WTC11 (cell line): Measurements from ENCODE around the gene CLHC1.

ENCODE experiments used
- ATF2 ChIP-seq: sonication (generic); formaldehyde crosslinking; IDR thresholded peaks from 2 replicates; pipeline ENCODE4 v1.8.1; 2022; ENCODE audit warnings: low read depth, missing genetic modification reagents, borderline replicate concordance
- ATF3 ChIP-seq: sonication (generic); formaldehyde crosslinking; conservative IDR thresholded peaks from 2 replicates; pipeline ENCODE4 v1.8.1; 2022; ENCODE audit warnings: mild to moderate bottlenecking, missing genetic modification reagents
- CBFB ChIP-seq: sonication (generic); formaldehyde crosslinking; IDR thresholded peaks from 2 replicates; pipeline ENCODE4 v1.8.1; 2022; ENCODE audit warnings: mild to moderate bottlenecking, low read depth, missing genetic modification reagents
- CREB1 ChIP-seq: sonication (generic); formaldehyde crosslinking; IDR thresholded peaks from 2 replicates; pipeline ENCODE4 v1.8.0; 2023; ENCODE audit warnings: mild to moderate bottlenecking, missing genetic modification reagents
- CTCF ChIP-seq: fragments of 200-600 bp; IDR thresholded peaks from 2 replicates; pipeline ENCODE4 v1.8.0; 2022; ENCODE audit warnings: antibody characterized with exemption
- ESRRA ChIP-seq: sonication (generic); formaldehyde crosslinking; IDR thresholded peaks from 2 replicates; pipeline ENCODE4 v1.8.1; 2022; ENCODE audit warnings: mild to moderate bottlenecking, missing genetic modification reagents, borderline replicate concordance
- ETV6 ChIP-seq: sonication (generic); formaldehyde crosslinking; IDR thresholded peaks from 2 replicates; pipeline ENCODE4 v1.8.1; 2022; ENCODE audit warnings: mild to moderate bottlenecking, missing genetic modification reagents
- GABPB1 ChIP-seq: sonication (generic); formaldehyde crosslinking; IDR thresholded peaks from 2 replicates; pipeline ENCODE4 v1.8.1; 2023; ENCODE audit warnings: mild to moderate bottlenecking, missing genetic modification reagents
- RORB ChIP-seq: fragments of 250-450 bp; sonication (Bioruptor Pico); IDR thresholded peaks from 2 replicates; pipeline ENCODE4 v1.9.0; 2021; ENCODE audit warnings: mild to moderate bottlenecking
- TEAD4 ChIP-seq: sonication (generic); formaldehyde crosslinking; IDR thresholded peaks from 2 replicates; pipeline ENCODE4 v1.8.0; 2022; ENCODE audit warnings: mild to moderate bottlenecking, missing genetic modification reagents
- ZBTB21 ChIP-seq: sonication (generic); formaldehyde crosslinking; IDR thresholded peaks from 2 replicates; pipeline ENCODE4 v1.8.1; 2023; ENCODE audit warnings: mild to moderate bottlenecking, missing genetic modification reagents, borderline replicate concordance

DNA sequence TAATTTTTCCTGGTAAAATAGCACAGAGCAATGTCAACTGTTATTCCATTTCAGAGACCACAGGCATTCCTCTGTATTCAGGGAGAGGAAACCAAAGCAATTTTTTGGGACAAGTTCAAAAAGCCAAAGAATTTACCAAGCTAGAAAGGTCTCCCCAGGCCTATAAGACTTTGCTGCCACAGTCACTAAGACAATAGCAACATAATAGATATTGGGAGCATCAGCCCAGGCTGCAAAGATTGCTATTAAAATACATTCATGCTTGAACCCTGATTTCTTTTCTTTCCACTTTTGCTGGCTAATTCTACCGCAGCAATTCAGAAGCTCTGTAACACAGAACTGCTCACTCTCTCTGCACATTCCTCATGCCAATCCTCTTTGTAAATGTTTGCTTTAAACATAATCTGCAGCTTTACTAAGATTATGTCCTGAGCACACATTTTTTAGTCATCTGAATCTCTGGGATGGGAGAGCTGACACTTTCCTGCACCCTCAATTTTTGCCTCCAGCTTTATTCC lies 76.3 kb downstream of the CLHC1 start:
- no peak for TF ChIP-seq ATF2 (CRISPR knock-in tag)
- no peak for TF ChIP-seq ZBTB21 (CRISPR knock-in tag)
- TF ChIP-seq GABPB1 (CRISPR knock-in tag): no peak
- TF ChIP-seq CTCF: no peak
- no peak for TF ChIP-seq ETV6 (CRISPR knock-in tag)
- TF ChIP-seq ESRRA: no peak
- no peak for TF ChIP-seq RORB (CRISPR knock-in tag)
- no peak for TF ChIP-seq CREB1 (CRISPR knock-in tag)
- no peak for TF ChIP-seq CBFB (CRISPR knock-in tag)
- no peak for TF ChIP-seq TEAD4 (CRISPR knock-in tag)
- TF ChIP-seq ATF3 (CRISPR knock-in tag): no peak
